Gastrocnemius medialis (tissue), 4 donors: ENCODE results near the gene RASA4.
"Not testable (repeated sequence)": the region's sequence is repeated elsewhere in the genome, so short reads cannot be mapped to it uniquely, and the experiment has no call there.

ENCODE experiments used
- CTCF ChIP-seq, 5 experiments: fragments of 450-650 bp in 3 of 5; fragments of 200-600 bp in 2 of 5; sonication (generic) in 2 of 5; IDR thresholded peaks in 4 of 5; conservative IDR thresholded peaks in 1 of 5; 1 replicate in 4 of 5; 2 replicates in 1 of 5; pipeline ENCODE4 v1.5.1; 2016 to 2019; ENCODE audit warnings: antibody characterized with exemption in 5 of 5, mild to moderate bottlenecking in 3 of 5, moderate library complexity in 3 of 5
- POLR2A ChIP-seq, 2 donors: fragments of 450-650 bp; IDR thresholded peaks; one replicate each; pipeline ENCODE4 v1.6.1; 2017; ENCODE audit warnings: antibody characterized with exemption in 2 of 2, mild to moderate bottlenecking in 2 of 2, moderate library complexity in 2 of 2

GRCh38 chr7:102643404-102643803 is 26.8 kb upstream of the RASA4 start:
- not testable (repeated sequence) for TF ChIP-seq POLR2A (IDR thresholded peaks at IDR 0.05); CTCF (IDR thresholded peaks at IDR 0.05 in 4 of 5, conservative IDR thresholded peaks at IDR 0.05 in 1 of 5)
